GM21528 (cell line): Measurements from ENCODE around the gene GPHA2.

Source experiments
- ATAC-seq: cut with Tn5 transposase; IDR thresholded peaks from one replicate; pipeline ENCODE4 v1.9.1; 2021; ENCODE audit warnings: mild to moderate bottlenecking, moderate library complexity; ENCODE audit not compliant: unreplicated experiment, low FRiP score

GPHA2 gene

DNA sequence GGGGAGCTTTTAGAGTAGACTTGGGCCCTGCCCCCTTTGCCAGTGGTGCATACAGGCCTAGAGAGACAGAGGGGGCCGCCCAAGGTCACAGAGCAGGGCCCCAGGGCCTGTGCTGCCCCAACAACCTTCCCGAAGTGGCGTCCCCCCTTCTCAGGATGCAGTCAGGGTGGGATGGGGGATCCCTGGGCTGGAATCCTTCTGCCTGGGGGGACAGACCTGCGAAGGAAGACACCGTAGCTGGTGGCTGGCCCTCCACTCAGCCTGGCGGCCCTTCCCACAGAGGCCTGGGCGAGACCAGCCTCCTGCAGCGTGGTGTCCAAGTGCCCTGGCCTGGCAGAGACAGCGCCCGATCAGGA lies 42.9 kb downstream of the GPHA2 start:
- no peak for ATAC-seq

DNA sequence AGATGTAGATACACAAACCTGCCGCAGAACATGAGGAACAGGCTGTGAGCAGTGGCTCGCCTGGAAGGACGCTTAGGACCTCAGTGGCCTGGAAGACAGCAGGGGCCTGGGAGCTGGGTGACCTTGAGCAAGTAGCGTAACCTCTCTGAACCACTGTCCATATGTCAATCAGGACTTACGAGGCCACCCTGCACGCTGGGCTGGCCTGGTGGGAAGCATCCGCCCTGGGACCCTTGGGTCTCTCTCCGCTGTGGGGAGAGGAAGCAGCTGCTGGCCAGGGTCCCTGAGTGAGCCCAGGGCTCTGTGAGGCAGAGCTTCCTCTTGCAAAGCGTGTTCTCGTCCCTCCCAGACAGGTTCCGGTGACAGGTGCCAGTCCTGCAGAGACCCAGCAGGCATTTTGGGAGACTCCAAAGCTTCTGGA lies 43.3 kb downstream of the GPHA2 start:
- no peak for ATAC-seq

DNA sequence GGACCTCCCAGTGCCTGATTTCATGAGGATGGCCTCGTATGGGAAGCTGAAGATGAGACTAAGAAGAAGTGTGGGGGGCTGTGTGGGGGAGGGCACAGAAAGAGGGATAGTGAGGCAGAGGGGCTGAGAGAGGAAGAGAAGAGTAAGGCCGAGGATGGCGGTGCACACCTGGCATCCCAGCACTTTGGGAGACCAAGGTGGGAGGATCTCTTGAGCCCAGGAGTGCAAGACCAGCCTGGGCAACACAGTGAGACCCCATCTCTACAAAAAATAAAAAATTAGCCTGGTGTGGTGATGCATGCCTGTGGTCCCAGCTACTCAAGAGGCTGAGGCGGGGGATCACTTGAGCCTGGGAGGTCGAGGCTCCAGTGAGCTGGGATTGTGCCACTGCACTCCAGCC lies 43.8 kb downstream of the GPHA2 start:
- ATAC-seq: no peak

DNA sequence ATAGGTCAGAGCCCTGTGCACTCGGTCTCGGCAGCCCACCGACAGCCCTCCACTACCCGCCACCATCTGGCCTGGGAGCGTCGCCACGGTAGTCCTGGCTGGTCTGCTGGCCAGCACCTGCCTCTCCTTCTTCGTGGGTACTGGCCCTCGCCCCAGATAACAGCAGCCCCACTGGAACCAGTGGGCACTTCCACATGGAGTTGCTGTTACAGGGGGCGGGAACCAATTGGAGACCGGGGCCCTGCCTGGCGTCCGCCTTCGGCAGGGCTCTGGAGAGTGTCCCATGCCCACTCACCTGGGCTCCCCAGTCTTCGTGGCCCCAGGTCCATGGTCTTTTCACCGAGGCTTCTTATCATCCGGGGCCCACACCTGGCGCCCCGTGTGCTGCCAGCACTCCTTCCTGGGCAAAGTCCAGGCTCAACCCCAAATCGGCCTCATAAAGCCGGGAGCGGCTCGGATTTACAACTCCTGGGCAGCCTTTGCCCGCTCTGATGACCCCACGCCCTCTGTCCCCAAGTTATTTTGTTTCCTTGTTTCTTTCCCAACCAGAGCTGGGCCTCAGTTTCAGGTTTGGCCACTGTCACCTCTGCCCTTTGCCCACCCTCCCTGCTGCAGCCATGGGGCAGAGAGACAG lies 44.4 kb downstream of the GPHA2 start:
- no peak for ATAC-seq

- ATAC-seq: no peak
These were observed 45.2 kb downstream of the GPHA2 start for GRCh38 chr11:64890522-64890939.

- no peak for ATAC-seq
These were observed 46.8 kb downstream of the GPHA2 start for GRCh38 chr11:64888729-64889511.

GRCh38 chr11:64888406-64888728 lies 47.3 kb downstream of the GPHA2 start:
- ATAC-seq: no peak

GRCh38 chr11:64887757-64888405 lies 47.8 kb downstream of the GPHA2 start:
- no peak for ATAC-seq

DNA sequence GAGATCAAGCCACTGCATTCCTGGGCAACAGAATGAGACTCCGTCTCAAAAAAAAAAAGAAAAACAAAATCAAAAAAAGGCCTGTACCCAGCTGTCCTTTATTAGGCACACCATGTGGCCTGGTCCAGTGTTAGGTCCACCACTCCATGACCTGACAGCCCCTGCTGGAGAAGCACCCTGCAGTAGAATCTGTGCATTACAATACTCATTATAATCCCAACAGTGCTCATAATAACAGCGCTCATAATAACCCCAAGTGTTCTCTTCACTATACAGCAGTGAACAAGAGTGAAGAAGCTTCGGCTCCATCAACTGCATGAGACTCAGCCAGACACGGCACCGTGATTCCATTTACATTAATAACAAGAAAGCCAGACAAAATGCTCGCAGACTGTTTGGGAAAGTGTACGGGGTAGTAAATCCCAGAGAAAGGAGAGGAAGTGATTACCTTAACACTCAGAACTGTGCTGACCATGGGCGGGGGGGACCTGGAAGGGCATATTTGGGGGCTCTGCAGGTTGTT lies 48.4 kb downstream of the GPHA2 start:
- ATAC-seq: no peak

DNA sequence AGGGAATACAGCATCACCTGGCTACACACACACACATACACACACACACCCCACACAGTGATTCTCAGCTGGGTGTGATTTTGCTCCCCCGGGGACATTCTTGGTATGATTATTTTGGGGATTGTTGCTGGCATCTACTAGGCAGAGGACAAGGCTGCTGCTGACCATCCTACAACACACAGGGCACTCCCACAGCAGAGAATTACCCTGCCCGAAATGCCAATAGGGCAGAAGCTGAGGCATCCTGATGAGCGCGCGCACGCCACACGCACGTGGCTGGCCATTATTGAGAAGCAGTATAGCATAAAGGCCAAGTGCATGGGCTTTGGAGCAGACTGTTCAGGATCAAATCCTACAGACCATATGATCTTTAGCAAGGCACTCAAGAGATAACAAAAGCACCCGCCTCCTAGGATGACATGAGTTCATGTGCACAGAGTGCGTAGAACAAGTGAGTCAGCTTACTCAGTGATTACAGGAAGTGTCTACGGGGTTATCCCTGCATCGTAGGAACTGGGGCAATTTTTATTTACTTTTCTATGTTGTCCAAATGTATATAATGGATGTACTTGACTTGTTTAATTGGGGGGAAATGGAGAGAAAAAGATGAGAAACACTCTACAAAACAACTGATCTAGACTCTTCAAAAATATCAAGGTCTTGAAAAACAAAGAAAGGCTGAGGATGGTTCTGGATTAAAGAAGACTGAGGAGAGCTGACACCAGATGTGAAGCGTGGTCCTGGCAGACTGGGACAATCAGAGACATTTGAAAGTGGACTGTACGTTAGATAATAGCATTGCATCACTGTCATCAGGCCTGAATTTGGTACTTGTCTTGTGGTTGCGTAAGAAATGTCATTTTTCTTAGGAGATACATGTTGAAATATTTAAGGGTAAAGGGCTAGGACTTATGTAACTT lies 50.1 kb downstream of the GPHA2 start:
- ATAC-seq: no peak
